ENCODE results near the gene TMEM203. TPM values are rescaled to one million over a fixed set of nuclear protein-coding genes. Genes with fewer than 3 reads are reported as not detected.
A peak's percentile ranks its signal among the peaks of the same experiment; 100 is the strongest.

The TMEM203 gene
- total and polyA plus RNA-seq, 10 of the 15 experiments (the other 5 are each of a cell fraction or from before 2014, with no cell fraction given): 7.2 to 68.1 (median 33.8) TPM

DNA sequence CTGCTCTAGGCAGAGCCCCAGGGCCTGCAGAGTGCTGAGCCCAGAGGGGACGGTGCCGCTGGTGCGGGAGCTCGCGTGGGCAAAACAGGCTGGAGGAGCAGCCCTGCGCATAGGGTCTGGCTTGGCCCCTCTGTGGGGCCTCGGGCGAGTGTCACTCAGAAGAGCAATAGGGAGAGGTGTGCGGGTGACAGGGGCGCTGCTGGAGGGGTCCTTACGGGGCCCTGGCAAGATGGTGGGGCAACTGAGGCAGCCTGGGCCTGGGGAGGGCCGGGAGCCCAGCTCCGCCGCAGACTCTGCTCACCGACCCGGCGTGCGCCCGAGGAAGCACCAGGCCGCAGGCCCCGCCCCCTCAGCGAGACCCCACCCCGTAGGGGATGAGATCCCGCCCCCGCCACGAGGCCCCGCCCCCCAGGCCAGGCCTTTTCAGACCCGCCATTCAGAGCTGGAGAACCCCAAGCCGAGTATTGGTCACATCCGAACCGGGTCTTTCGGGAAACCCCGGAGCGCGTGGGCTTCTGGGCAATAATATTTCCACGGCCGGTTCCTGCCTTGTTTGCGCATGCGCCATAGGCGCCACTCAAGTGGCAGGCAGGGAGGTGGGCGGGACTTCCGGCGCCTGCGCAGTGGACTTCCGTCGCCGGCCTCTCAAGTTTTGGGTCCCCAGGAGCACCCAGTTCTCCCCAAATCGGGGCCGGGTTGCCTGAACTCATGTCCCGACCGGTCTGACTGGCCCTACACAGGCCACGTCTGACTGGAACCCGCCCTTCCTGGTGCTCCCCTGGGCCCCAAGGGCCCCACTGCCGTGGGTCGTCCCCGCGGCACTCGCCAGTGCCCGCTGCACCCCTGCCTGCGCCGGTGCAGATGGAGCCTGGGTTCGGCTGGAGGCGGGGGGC lies 17.9 kb upstream of the TMEM203 start (continued):
- TF ChIP-seq RELB (IDR thresholded peaks at IDR 0.05; ENCODE audit: low read depth) (peak; percentile 68), JUND (IDR thresholded peaks at IDR 0.05; ENCODE audit: low read depth, low read length) (no peak), EP300 (IDR thresholded peaks at IDR 0.05; ENCODE audit: borderline replicate concordance in 1 of 2, control insufficient read depth in 1 of 2, low read depth in 2 of 2, low read length in 2 of 2) (no peak), LARP7 (IDR thresholded peaks at IDR 0.05) (0 out of 2 replicates have a peak, but pooled peaks have one; percentile 62), NFYA (IDR thresholded peaks at IDR 0.05; ENCODE audit: borderline replicate concordance, low read depth, low read length) (no peak), ESRRA (IDR thresholded peaks at IDR 0.05; ENCODE audit: low read length) (0 out of 2 replicates have a peak, but pooled peaks have one; percentile 62), BCL11A (IDR thresholded peaks at IDR 0.05; ENCODE audit: low read depth, low read length) (no peak), FOS (IDR thresholded peaks at IDR 0.05; ENCODE audit: borderline replicate concordance, extremely low read depth, insufficient read length) (no peak), E4F1 (IDR thresholded peaks at IDR 0.05; ENCODE audit: borderline replicate concordance, partially characterized antibody) (no peak), SPI1 (IDR thresholded peaks at IDR 0.05; ENCODE audit: borderline replicate concordance, insufficient read depth, low read depth, low read length) (0 out of 2 replicates have a peak, but pooled peaks have one; percentile 17), PAX5 (IDR thresholded peaks at IDR 0.05; ENCODE audit: borderline replicate concordance, low read depth, low read length) (no peak), NFIC (IDR thresholded peaks at IDR 0.05; ENCODE audit: low read depth, low read length) (no peak), BACH1 (IDR thresholded peaks at IDR 0.05; ENCODE audit: borderline replicate concordance) (peak; percentile 72), ZBTB33 (IDR thresholded peaks at IDR 0.05) (no peak), ZNF622 (IDR thresholded peaks at IDR 0.05) (no peak), YY1 (IDR thresholded peaks at IDR 0.05; ENCODE audit: low read depth, low read length) (peak; percentile 91), SREBF1 (IDR thresholded peaks at IDR 0.05; ENCODE audit: low read length) (no peak), NR2F1 (conservative IDR thresholded peaks at IDR 0.05) (0 out of 2 replicates have a peak, but pooled peaks have one; percentile 20)
- TF ChIP-seq, protein P1, sequence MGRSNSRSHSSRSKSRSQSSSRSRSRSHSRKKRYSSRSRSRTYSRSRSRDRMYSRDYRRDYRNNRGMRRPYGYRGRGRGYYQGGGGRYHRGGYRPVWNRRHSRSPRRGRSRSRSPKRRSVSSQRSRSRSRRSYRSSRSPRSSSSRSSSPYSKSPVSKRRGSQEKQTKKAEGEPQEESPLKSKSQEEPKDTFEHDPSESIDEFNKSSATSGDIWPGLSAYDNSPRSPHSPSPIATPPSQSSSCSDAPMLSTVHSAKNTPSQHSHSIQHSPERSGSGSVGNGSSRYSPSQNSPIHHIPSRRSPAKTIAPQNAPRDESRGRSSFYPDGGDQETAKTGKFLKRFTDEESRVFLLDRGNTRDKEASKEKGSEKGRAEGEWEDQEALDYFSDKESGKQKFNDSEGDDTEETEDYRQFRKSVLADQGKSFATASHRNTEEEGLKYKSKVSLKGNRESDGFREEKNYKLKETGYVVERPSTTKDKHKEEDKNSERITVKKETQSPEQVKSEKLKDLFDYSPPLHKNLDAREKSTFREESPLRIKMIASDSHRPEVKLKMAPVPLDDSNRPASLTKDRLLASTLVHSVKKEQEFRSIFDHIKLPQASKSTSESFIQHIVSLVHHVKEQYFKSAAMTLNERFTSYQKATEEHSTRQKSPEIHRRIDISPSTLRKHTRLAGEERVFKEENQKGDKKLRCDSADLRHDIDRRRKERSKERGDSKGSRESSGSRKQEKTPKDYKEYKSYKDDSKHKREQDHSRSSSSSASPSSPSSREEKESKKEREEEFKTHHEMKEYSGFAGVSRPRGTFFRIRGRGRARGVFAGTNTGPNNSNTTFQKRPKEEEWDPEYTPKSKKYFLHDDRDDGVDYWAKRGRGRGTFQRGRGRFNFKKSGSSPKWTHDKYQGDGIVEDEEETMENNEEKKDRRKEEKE (IDR thresholded peaks at IDR 0.05): no peak

Measured in GM12878 (cell line).